Measurements from ENCODE around the gene CDH4.

CDH4 gene

DNA sequence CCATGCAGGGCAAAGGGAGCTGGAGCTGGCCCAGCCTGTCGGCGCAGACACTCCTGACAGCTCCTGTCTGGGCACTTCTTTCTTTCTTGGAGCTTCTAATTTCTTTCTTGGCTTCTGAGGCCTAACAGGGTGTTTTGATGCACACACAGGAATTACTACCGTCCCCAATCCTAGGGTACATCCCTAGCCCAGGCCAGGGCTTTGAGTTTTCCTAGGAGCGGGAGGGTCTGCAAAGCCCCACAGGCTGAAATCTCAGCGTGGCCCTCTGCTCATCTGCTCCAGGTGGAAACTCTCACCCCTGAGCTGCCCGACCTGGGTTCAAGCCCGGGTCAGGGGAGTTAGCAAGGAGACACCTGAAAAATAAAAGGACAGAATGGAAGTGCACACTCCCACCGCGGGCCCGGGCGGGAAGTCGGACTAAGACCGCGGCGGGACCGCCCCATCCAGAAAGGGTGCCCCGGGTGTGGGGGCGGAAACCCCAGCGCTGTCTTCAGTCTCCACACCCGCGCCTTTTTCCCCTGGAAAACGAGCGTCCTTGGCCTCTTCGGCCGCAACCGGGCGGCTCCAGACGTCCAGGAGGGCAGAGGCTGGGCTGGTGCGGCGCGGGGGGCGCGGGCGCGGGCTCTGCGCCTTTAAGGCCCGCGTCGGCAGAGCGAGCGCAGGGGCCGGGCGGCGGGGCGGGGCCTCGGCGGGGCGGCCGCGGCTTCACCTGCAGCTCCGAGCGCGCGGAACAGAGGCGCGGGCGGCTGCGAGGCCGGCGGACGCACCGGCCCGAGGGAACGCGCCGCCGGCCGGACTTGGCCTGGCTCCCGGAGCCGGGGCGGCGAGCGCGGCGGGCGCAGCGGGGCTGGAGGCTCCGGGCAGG is at the start of gene CDH4:
Gene CDH4, plus strand, starts transcription at position 733 of the 865 bp plus-strand sequence.
- no peak for DNase-seq (ENCODE audit: low spot score)

DNA sequence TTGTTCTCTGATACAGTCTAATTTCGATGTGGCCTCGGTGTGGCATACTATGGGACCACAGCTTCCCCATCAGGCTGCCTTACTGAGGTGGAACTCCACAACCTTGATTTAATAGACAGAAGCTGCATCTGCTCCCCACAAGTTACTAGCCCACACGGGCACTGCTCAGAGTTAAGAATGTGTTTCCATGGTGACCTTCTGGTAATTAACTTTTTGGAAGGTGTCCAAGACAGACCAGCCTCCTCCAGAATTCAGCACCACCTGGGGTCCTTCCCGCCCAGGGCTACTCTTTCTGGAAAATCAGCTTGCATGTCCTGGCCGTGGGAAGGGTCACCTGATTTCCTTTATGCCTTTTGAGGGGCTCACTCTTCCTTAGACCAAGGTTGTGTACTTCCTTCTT is 48.7 kb upstream of the CDH4 start:
- no peak for DNase-seq (ENCODE audit: low spot score)

DNA sequence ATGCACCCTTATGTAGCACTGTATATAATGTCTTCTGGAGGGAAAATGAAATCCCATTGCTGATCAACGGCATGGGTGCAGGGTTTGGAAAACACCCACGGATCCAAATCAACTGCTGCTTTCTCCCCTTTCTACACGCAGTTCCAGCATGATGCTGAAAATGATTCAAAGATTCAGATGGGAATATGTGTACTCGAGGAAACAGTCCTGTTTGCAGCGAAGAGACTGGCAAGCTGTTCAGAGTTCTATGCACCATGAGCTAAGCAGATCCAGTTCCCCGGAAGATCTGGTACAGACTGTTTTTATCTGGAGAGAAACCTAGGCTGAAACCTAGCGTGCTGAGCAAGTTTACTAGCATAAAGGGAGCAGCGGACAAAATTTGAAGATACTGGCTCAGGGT is 47.9 kb upstream of the CDH4 start:
- DNase-seq (ENCODE audit: low spot score), result no peak

DNA sequence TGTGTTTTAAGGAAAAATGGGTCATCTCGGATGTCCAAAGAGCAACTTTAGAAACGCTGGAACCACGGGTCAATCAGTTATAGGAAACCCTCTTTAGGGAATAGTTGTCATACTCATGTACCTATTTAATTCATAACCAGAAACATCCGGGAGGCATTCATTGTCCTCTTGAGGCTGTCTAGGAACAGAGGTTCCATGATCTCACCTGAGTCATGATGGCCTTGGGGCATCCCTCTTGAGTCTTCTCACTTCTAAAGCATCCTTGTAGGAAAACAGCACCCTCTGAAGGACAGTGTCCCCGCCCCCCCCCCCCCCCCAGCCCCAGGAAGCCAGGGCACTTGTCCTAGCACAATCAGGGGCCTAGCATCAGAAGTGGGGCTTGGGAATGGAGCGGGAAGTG is 46.3 kb upstream of the CDH4 start:
- no peak for DNase-seq (ENCODE audit: low spot score)

DNA sequence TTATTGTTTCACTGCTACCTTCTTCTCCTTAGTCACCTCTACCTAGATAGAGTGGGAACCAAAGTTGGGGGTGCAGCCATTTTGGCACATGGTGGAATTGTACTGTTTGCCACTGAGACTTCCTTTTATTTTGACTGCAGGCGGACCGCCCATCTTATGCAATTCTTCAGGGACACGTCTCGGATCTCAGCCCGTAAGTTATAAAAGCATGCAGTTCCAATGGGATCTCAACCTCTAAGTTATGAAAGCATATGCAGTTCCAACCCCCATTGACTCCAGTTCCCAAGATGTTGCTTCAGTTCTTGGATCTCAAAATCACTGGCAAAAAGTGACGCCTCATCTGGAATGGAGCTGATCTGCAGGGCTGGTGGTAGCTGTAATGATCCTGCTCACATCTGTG is 41.2 kb upstream of the CDH4 start:
- no peak for DNase-seq (ENCODE audit: low spot score)

DNA sequence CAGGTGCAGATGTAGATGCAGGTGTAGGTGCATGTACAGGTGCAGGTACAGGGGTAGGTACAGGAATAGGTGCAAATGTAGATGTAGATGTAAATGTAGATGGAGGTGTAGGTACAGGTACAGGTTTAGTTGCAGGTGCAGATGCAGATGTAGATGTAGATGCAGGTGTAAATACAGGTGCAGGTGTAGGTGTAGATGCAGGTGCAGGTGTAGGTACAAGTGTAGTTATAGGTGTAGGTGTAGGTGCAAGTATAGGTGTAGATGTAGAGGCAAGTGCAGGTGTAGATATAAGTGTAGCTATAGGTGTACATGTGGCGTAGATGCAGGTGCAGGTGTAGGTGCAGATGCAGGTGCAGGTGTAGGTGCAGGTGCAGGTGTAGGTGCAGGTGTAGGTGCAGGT is 34.2 kb upstream of the CDH4 start:
- no peak for DNase-seq (ENCODE audit: low spot score)

DNA sequence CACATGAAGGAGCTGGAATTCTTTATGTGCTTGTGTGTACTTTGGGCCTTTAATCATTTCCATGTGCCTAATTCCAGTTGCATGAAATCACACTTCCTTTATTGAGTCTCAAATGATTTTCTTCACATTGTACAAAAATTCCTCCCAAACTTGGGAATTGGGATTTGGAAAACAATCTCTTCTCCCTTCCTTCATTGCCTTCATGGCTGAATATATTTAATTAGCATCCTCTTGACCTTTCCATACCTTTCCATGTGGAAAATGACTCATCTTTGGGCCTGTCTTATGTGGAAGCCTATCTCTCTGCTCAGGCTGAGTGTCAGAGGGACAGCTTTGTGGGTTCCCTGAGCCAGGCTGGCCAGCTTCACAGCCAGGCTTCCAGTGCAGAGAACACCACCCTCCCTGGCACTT is 33.0 kb upstream of the CDH4 start:
- no peak for DNase-seq (ENCODE audit: low spot score)

DNA sequence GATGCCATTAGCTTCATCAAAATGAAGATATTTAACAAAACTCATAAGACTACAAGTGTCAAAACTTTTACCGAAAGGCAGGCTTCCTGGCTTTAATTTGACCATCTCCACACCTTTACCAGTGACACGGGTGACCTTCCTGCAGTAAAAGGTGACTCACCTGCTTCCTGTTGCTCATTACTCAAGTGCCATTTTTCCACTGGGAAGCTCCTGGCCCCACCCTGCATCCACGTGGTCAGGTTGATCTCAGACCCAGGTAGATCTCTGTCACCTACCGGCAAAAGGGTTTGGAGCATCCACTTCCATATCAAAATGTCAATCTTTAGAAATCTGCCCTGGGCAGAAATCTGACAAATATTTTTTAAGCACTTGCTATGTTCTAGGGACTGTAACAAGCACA is 31.9 kb upstream of the CDH4 start:
- no peak for DNase-seq (ENCODE audit: low spot score)

DNA sequence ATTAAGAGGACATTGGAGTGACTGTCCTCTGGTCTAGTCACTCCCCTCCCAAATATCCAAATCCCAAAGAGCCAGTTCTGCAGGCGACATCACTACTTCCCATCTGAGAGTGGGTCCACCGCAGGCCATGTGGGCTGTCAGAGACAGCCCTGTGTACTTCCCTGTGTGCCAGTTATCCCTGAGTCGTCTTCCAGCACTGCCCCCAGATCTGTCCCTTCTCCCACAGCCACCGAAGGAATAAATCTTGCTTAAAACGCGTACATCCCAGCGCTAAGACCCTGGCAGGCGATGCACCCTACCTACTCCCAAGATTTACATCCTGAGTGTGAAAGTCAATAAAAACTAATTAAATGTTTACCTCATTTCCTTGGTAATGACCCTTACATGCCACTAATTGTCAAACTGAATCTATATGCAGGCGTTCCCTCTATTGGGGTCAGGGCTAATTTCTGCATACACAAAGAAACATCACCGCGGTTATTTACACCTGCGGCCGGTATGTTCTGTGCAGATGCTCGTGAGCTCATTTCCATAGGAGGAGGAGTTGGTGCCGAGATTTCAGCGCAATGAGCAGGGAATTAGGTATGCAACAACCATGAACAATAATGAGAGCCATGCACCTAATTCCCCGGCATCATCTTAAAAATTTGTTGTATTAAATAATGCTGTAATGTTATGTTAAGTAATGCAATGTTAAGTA is 31.3 kb upstream of the CDH4 start:
- DNase-seq (ENCODE audit: low spot score), result no peak

DNA sequence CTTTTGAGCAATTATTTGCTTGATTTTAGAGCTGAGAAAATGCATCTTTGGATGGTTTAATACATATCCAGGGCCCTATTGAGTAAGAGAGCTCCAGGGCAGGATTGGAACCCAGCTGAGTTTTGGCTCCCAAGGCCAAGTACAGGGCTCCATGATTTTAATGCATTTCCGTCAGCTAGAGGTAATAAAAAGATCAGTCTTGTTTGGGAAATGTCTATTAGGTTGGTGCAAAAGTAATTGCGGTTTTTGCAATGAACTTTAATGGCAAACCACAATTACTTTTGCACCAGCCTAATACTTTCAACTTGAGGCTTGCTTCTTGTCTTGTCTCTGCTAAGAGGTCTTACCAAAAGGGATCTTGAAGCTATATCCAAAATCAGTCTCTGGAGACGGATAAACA is 29.4 kb upstream of the CDH4 start:
- DNase-seq (ENCODE audit: low spot score), result no peak

DNA sequence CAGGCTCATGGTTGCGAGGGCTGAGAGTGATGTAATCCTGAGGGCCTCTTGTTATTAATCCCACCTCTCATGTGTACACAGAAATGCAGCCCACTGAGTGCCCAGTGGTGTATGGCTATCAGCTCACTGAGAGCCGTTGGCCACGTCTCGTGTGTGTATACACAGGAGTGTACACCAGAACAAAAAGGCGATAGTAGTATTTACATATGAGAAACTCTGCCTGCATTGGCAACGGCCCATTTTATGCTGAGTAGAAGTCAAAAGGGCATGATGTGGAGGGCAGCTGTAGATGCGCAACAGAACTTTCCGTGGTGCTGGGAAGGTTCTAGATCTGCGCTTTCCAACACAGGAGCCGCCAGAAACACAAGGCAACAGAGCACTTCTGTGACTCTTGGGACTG is 28.9 kb upstream of the CDH4 start:
- no peak for DNase-seq (ENCODE audit: low spot score)

DNA sequence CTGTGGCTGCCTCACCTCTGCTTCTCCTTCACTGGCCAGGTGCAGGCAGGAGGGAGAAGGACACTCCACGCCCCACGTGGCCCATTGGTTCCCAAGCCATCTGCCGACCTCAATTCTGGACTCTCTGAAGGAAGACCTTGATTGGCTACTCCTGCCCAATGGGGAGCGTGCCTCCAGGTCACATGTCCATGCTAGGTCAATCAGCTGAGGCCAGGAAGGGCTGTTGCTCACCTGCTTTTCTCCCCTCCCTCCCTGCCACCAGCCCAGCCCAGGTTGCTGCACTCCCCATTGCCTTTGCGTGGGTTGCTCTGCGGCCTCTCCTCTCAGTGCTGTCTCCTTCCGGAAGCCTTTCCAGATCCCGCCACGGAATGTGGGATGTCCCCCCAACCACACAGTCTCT is 21.9 kb upstream of the CDH4 start:
- no peak for DNase-seq (ENCODE audit: low spot score)

DNA sequence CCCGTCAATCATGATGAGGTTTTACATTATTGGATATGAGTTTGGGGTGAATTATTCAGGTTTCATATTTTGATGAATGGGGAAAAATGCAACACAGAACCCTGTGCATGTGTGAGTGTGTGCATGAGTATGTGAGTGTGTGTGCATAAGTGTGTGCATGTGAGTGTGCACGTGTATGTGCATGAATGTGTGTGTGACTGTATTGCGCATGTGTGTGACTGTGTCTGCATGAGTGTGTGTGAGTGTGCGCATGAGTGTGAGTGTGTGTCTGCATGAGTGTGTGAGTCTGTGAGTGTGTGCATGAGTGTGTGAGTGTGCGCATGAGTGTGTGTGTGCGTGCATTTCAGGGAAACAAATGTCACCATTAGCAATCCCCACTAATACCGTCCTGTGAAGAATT is 18.5 kb upstream of the CDH4 start:
- no peak for DNase-seq (ENCODE audit: low spot score)

DNA sequence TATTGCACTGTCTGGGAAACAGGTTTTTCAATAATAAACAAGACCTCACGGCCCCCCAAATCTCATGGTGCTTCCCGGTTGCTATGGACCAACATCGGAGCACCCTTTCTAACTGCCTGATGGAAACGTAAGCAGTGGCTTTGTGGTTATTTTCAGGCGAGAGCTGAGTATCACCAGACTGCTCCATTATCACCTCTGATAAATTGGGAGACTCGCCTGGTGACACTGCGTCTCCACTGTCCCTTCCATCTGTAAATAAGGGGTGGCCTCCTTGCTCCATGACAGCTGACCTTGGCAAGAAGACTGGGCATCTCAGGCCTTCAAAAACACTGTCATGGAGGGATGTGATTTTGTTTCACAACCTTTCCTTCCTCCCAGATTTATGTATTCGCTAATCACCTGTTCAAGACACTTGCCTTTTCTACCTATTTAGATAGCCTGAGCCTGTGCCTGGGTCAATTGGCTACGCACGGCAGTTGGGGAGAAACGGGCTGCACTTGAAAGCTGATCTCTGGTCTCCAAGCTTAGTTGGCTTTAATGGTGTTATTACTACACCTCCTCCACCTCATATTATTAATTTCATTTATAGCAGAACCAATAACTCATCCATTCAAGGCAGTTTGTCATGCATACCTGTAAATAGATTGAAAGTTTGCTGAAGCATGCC is 17.7 kb upstream of the CDH4 start:
- no peak for DNase-seq (ENCODE audit: low spot score)

DNA sequence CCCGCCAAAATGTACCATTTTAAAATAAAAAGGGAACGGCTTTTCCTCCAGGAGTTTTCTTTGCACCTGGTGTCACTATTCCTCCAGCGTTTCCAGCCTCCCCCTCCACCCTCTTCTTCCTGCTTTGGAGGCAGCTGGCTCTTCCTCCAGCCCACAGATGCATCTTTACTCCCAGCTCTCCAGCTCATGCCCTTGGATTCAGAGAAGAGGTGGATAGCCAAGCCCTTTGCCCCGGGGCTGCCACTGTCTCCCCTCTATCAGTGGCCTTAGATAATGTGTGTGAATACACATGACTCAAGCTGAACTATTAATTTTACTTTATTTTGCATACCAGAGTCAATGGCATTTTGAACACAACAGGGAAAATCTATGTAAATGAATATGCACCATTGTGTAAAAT is 15.3 kb upstream of the CDH4 start:
- no peak for DNase-seq (ENCODE audit: low spot score)

DNA sequence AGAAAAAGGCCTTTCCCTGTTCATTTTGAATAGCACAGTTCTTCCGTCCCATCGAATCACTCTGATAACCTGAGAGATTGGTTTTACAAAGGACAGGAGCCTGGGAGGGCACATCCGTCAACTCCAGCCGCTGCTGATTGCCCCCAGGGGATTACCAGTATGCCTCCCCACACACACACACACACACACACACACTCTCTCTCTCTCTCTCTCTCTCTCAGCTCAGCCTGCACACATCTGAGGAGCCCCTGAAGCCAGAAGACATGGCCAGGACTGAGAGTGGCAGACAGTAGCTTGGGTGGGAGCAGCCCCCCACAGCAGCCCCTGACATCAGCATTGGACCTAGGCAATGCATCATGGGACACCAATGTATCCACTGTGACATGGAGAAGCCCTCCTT is 13.2 kb upstream of the CDH4 start:
- DNase-seq (ENCODE audit: low spot score), result no peak

DNA sequence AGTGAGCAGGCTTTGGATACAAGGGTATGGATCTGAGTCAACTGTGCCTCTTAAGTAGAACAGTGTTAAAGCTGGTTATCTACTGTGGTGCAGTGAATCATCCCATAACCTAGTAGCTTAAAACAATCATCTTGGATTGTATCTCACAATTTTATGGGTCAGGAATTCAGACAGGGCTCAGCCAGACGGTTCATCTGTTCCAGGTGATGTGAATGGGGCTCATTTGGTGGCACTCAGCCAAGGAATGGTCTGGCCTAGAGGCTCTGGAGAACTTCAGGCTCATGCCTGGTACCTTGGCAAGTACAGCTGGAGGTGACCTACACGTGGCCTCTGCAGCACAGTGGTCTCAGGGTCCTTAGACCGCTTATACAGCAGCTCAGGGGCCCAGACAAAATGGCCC is 11.2 kb upstream of the CDH4 start:
- no peak for DNase-seq (ENCODE audit: low spot score)

DNA sequence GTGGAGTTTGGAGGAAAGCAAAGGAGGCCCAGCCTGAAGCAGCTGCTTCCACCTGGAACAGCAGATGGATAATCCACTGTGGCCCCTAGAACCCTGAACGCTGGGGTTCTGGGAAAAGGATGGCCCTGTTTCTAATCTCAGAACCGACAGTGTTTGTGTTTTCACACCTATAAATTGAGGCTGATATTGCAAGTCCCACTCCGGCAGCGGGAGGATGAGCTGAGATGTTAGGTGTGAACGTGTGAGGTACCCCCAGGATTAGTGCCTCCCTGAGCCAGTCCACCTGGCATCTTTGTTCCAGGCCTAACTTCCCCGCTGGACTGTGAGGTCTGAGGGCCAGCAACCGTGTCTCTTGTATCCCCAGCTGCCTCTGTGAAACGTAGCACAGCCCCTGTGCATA is 7.8 kb upstream of the CDH4 start:
- DNase-seq (ENCODE audit: low spot score), result no peak

DNA sequence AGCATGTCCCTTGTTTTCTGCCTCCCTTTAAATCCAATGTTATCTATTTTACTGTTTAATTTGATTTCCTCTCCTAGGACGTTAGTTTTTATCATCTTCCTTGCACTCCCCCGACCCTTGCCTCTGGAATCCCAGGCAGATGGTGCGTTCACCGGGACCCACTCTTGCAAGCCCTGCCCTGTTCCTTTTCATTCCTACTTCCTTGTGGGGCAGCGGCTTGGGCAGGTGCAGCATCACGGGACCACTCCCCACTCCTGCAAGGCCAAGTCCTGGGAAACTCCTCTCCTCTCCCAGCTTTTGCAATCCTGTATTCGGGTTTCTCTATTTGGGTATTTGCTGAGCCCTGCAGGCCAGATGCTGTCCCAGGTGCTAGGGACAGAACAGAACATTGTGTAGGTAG is 5.8 kb upstream of the CDH4 start:
- DNase-seq (ENCODE audit: low spot score), result no peak

DNA sequence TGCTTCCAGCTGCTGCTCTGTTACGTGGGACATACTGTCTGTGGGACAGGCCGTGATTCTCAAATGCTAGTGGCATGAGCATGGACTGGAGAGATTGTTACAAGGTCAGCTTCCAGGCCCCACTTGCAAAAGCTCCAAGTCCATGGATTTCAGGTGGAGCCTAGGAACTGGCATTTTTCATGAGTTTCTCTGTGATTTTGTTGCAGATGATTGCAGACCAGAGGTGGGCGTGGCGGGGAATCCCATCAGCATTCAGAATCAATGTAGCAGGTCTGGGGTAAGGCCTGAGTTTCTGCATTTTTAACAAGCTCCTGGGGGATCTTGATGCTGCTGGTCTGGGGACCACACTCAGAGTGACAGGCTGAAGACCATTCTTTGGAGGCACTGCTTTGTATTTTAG is 2.4 kb upstream of the CDH4 start:
- DNase-seq (ENCODE audit: low spot score), result no peak

DNA sequence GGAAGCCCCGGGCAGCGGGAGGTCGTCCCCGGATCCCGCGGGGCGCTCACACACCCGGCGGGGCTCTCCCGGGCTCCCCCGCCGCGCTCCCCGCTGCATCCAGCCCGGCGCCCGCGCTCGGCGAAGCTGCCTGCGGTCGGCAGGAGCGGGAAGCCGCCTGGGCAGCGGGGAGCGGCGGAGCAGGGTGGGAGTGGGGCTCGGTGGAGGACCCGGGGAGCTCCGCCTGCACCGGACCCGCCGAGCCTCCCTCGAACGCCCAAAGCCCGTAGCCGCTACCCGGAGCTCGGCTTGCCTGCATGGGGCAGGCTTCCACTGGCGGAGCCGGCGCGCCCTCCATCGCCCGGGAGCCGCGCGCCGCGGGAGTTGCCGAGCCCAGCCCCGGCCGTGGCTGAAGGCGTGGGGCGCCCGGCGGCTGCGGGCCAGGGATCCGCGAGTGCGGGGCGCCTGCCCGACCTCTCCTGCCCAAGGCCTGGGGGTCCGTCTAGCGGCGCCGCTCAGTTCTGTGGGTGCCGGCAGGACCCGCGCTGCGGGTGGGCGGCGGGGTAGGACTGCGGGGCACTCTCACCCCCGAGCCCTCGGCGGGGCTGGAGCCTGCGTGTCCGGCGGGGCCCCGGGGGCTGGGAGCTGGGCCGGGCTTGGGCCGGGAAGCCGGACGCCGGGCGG is 671 bp downstream of the CDH4 start:
- no peak for DNase-seq (ENCODE audit: low spot score)

DNA sequence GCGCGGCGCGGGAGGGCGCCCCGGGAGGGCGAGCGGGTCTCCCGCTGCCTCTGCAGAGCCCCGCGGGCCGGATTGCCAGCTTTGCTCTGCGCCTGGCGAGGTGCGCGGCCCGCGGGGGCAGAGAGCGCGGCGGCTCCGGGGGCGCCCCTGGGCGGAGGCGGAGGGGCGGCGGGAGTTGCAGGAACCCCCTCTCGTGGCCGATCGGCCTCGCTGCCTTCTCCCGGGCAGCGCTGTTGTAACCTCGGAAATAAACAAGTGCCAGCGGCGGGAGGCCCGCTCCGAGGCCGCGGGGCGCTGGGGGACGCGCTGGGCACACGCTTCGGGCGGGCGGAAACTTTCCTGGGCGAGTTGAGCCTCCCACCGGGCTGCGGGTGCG is 1.2 kb downstream of the CDH4 start:
- DNase-seq (ENCODE audit: low spot score), result no peak
